Kasumi-1 (cell line): Measurements from ENCODE around the gene ATP5F1A.
"Not testable (repeated sequence)": the region's sequence is repeated elsewhere in the genome, so short reads cannot be mapped to it uniquely, and the experiment has no call there.

Experiments used
- DNase-seq, 2 experiments: peaks; one replicate each; lab custom pipeline; 2025; lab: John Stamatoyannopoulos, UW

ATP5F1A gene

GRCh38 chr18:46047369-46047768, 50.7 kb downstream of the ATP5F1A start:
- DNase-seq = not testable (repeated sequence)

- DNase-seq = no peak
Observed at GRCh38 chr18:46046688-46047087, 51.4 kb downstream of the ATP5F1A start.

- DNase-seq = peak in 1 of 2 experiments; percentile 25
Observed at GRCh38 chr18:46046126-46046525, 52.0 kb downstream of the ATP5F1A start.

GRCh38 chr18:46042571-46043123, 55.4 kb downstream of the ATP5F1A start:
- DNase-seq = peak; percentile 42 to 53

GRCh38 chr18:46040747-46041104, 57.4 kb downstream of the ATP5F1A start:
- DNase-seq = no peak

GRCh38 chr18:46040033-46040746, 57.9 kb downstream of the ATP5F1A start:
- DNase-seq = no peak

GRCh38 chr18:46037512-46038305, 60.4 kb downstream of the ATP5F1A start:
- peak in 1 of 2 experiments; percentile 21 for DNase-seq

GRCh38 chr18:46035696-46036680, 62.1 kb downstream of the ATP5F1A start:
- no peak for DNase-seq

GRCh38 chr18:46034230-46034629, 63.9 kb downstream of the ATP5F1A start:
- DNase-seq = no peak

- DNase-seq = no peak
Observed at GRCh38 chr18:46031741-46032140, 66.4 kb downstream of the ATP5F1A start.
